Left ventricle myocardium superior (tissue), 1 donor: ENCODE measurements around the gene SHISA2. TPM values are rescaled to one million over a fixed set of nuclear protein-coding genes. Genes with fewer than 3 reads are reported as not detected.

Source experiments
- ATAC-seq: fragments of 200-7000 bp; cut with Tn5 transposase; one replicate; pipeline ENCODE4 v1.9.1; 2020; ENCODE audit warnings: mild to moderate bottlenecking, moderate library complexity
- DNase-seq: peaks from one replicate; pipeline ENCODE4 v3.0.0-alpha.2; 2020
- intact Hi-C: fragments of 100-400 bp; cut with micrococcal nuclease; formaldehyde crosslinking; loops from one replicate; pipeline ENCODE4 v1.11.0; 2022
- total RNA-seq: library from RNA; stranded (reverse); fragmentation: NEBNext Ultra II Directional; extraction: Animal tissue kit (Norgen Biotek cat#: 25700); gene quantifications from one replicate; pipeline ENCODE4 v1.2.1, GENCODE V29; 2021
- donor health status: DM: no; HTN: yes; CAD: no; lungs with severe emphysema.

The SHISA2 gene
- total RNA-seq, 1 donor from 2014 or later = 0.07 TPM

GRCh38 chr13:26052337-26052736 is 521 bp upstream of the SHISA2 start:
- no peak for DNase-seq
- intact Hi-C loops = no loop called here
- peak; percentile 18 for ATAC-seq

DNA sequence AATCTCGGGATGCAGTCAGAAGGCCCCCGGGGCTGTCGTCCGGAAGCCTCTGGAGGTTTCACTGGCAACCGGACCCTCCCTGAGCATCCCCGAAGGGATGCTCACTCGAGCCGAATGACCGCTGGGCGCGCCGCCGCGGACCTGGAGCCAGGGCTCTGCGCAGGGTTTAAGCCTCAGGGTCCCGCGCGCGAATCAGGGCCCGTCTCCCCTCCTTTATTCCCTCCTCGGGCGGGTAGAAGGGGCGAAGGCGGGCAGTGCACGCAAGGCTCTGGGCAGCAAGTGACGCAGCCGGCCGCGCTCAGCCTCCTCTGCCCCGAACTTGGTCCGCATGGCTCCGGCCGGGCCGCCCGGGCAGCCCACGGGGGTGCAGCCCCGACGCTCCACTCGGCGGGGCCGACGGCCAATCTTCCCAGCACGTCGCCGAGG is 572 bp downstream of the SHISA2 start:
- intact Hi-C loops = no loop called here
- DNase-seq (peak; percentile 31), ATAC-seq (peak; percentile 65)

GRCh38 chr13:26050568-26051230 is 1.1 kb downstream of the SHISA2 start:
- intact Hi-C loops = no loop called here
- ATAC-seq = peak; percentile 48
- DNase-seq = peak; percentile 45

DNA sequence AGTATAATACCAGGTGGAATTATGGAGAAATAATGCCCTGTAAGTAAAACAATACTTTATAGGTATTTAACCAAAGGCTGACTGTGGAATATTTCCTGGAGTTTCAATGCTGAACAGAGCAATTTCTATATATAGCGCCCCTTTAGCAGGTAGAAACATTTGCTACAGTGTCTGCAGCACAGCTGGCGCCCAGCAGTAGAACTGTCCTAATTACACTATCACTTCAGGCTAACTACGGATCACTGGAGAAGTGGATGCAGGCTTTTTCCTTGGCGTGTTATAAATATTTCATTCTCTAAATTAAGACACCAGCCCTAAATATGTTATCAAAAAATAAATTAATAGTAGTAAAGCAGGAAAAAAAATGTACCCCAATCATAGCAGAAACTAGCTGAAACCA is 3.1 kb downstream of the SHISA2 start:
- intact Hi-C loops = no loop called here
- ATAC-seq = no peak

DNA sequence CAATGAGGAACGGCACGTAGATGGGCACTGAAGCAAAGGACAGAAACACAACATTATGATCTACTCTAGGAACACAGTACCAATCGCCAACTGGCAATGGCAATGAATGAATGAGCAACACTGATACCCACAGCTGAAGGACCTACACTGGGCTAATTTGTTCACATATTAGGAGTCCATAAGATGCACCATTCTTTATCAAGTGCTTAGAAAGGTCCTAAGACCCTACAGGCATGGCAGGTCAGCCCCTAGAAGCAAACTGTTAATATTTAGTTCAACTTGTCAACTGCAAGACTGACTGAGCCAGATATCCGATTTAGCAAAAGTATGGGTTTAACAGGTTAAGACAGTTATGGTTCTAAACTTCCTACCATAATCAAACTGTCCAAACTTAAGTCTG is 4.8 kb downstream of the SHISA2 start:
- no peak for DNase-seq
- intact Hi-C loops = no loop called here
- no peak for ATAC-seq

More for the DNA sequence above, 3.1 kb downstream of the SHISA2 start:
- DNase-seq = no peak

DNA sequence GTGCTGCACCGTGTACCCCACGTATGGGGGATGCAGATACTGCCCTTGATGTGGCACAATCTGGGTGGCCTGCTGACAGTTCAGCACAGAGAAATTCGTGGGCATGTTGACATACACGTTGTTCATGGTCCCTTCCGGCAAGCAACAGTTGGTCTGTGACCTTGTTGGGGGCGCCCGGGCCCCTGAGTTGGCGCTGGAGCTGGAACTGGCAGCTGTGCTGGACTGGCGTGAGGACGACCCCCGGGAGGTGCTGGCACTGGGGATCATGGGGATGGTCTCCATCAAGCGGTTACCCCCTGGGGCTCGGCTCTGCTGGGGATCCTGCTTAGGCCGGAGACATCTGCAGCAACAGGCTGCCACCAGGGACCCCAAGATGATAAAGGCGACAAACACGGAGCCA is 5.2 kb downstream of the SHISA2 start:
- intact Hi-C loops = no loop called here
- ATAC-seq = no peak
- no peak for DNase-seq

- no peak for ATAC-seq
- intact Hi-C loops = no loop called here
These were observed 6.7 kb downstream of the SHISA2 start for GRCh38 chr13:26045142-26045541.

DNA sequence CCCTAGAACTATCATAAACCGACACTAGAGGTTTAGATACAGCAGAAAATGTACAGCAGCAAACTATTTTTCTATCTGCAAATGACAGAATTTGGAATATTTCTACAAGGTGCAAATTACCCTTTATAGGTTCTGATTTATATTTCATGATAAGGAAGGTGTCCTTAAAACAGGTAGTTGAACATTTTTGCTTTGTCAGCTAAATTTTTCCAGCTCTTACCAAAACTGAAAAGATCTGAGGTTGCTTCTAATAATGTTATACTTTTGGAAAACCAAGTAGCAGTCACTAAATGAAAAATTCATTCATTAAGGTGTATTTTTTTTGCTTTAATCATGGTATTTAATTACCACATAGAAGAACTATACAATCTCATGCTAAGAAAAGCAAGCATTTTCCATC is 9.0 kb downstream of the SHISA2 start:
- intact Hi-C loops = no loop called here
- DNase-seq = no peak
- ATAC-seq = no peak

More at GRCh38 chr13:26045142-26045541, 6.7 kb downstream of the SHISA2 start:
- no peak for DNase-seq

DNA sequence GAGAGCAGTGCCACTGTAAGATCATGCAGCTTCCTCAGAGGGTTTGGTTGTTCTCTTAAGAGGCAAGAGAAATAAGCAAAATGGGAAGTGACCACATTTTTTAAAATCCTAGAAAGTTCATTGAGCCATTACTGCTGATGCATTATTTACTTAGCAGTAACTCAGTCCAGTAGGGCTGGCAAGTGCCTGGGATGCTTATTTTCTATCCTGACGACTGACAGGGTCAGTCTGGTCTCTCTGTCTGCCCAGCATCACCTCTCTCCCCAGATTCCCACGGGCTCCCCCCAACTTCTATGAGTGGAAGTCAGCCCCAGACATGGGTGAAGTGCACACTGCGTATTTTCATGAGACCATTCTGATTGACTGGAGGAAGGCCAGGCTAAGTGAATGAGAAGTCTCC is 10.4 kb downstream of the SHISA2 start:
- ATAC-seq (no peak), DNase-seq (no peak)
- intact Hi-C loops = no loop called here

- no peak for DNase-seq
- no peak for ATAC-seq
These were observed 12.8 kb downstream of the SHISA2 start for GRCh38 chr13:26038931-26039475.

DNA sequence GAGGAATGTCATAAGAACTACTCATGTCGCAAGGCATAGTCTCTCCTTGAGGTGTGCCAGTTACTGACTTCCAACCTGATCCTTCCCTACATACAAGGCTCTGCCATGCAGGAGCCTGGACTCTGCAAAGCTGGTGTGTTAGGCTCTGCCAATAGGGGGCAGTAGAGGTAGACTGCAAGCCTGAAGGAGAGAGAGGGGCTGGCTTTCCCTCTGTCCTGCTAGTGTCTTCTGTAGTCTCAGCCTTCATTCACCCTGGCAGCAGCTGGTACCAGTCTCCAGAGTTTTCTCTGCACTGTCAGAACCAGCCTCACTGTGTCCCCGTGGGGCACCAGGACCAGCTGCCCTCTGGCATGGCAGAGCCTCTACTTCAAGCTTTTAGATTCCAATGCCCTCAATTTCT is 14.5 kb downstream of the SHISA2 start:
- intact Hi-C loops = no loop called here
- DNase-seq (no peak), ATAC-seq (no peak)

More at GRCh38 chr13:26038931-26039475, 12.8 kb downstream of the SHISA2 start:
- intact Hi-C loops = no loop called here

- DNase-seq (no peak), ATAC-seq (no peak)
- intact Hi-C loops = no loop called here
These were observed 15.4 kb downstream of the SHISA2 start for GRCh38 chr13:26036383-26036782.

- ATAC-seq = no peak
- intact Hi-C loops = no loop called here
- no peak for DNase-seq
These were observed 17.8 kb downstream of the SHISA2 start for GRCh38 chr13:26034018-26034417.

DNA sequence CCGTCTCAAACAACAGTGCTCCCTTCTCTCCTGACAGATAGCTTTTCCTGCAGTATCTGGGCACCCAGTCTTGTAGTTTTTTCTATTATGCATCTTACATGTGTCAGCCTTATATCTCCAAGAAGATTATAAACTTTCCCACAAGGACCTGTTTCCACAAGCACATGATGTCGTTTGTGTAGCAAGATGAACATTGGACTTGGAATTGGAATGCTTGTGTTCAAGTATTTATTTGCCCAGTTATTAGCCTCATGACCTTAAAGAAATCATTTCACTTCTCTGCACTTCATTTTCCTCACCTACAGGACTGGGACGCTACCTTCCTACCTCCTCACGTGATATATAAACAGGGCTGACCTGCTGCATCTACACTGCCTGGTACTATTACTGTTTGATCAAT is 21.5 kb downstream of the SHISA2 start:
- intact Hi-C loops = no loop called here
- ATAC-seq = no peak

GRCh38 chr13:26029581-26030136 is 22.2 kb downstream of the SHISA2 start:
- no peak for ATAC-seq
- no peak for DNase-seq
- intact Hi-C loops = no loop called here

More for the DNA sequence above, 21.5 kb downstream of the SHISA2 start:
- no peak for DNase-seq

DNA sequence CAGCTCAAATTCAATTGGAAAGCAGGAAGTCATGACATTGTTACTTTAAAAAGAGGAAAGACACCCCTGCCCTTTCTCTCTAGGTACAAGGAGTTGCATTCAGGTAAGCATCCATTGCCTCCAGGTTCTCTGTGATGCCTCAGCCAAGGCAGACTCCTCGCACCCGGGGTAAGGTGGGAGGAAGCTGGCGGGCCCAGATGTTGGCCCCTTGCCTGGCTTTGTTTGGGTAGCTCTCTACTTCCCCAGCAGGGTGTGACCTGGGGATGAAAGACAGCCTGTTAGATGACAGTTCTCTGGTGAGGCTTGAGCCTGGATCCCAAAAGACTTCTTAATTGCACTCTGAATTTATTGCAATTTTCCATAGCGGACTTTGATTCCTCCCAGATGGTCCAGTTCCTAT is 25.6 kb downstream of the SHISA2 start:
- intact Hi-C loops = no loop called here
- no peak for DNase-seq
- no peak for ATAC-seq

DNA sequence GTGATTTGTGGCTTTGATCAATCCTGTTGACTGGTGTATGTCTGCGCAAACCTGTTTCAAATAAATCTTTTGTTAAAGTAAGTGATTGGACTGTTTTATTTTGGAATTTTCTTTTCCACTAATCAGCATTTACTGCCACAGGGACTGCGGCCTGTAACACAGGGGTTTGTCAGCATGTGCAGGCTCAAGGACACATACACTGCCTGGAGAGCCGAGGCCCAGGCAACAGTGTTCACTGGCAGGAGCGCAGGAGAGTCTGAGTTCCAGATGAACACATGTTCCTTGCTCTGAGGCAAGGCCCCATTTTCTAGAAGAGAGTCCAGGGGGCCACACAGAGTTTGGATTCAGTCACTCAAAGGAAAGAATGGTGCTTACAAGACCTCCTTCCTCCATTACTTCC is 26.0 kb downstream of the SHISA2 start:
- intact Hi-C loops = no loop called here
- ATAC-seq (no peak), DNase-seq (no peak)

DNA sequence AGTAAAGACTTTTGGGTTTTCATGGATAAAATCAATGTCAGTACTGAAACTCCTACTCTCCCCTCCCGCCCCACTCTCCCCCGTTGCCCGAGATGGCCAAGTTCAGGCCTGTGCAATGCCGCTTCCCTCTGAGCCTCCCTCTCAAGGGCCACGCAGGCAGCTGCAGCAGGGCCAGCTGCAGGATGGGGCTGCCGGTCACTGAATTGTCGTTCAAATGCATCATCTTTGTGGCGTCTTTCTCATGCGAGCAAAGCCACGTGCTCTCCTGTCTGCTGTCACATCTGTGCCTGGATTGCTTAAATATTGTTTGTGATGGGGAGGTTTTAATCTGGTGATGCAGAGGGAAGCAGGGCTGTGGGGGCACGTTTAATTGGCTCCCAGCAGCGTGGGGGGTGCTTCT is 26.6 kb downstream of the SHISA2 start:
- intact Hi-C loops = no loop called here
- DNase-seq (no peak), ATAC-seq (no peak)

DNA sequence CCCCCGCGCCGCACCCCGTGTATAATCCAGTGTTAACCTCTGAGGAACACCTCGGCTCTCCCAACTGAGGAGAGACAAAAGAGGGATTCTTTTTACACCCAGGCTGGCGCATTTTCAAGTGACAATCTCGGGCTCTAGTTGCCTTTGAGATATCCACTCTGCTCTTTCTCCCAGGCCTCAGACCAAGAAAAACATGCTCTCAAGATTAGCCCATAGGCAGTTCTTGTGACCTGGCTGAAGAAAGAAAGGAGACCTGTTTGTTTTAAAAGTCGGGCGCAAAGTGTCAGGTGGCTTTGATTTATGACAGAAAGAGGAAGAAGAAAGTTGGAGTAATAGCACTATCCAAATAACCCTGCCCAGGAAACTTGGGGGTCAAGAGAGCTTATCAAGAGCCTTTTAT is 27.3 kb downstream of the SHISA2 start:
- DNase-seq (peak; percentile 38), ATAC-seq (peak; percentile 44)
- intact Hi-C loops = no loop called here

GRCh38 chr13:26022538-26023292 is 29.1 kb downstream of the SHISA2 start:
- peak; percentile 87 for DNase-seq
- intact Hi-C loops = no loop called here
- peak; percentile 96 for ATAC-seq
